IMR-90 (cell line): Measurements from ENCODE around the gene TMEM82. TPM values are rescaled to one million over a fixed set of nuclear protein-coding genes. Genes with fewer than 3 reads are reported as not detected.

Experiments
- ATAC-seq: fragments of 200-7000 bp; cut with Tn5 transposase; 2 replicates; pipeline ENCODE4 v1.9.1; 2020; ENCODE audit warnings: low read depth, mild to moderate bottlenecking, moderate library complexity
- BruUV-seq: library from RNA; stranded (reverse); fragments of 400-500 nt; replicated peaks from 2 replicates; lab custom pipeline; 2021; lab: Mats Ljungman, UMichigan
- CTCF ChIA-PET: fragments of 300-600 bp; formaldehyde crosslinking; extraction: SDS; loops from one replicate; lab custom pipeline; 2021; ENCODE audit warnings: antibody characterized with exemption; lab: Yijun Ruan, JAX
- POLR2A ChIA-PET: fragments of 300-600 bp; sonication (Branson Sonifier 250); formaldehyde crosslinking; loops from one replicate; lab custom pipeline; 2022; ENCODE audit warnings: antibody characterized with exemption; ENCODE audit not compliant: unreplicated experiment; lab: Charles Lee
- DNase-seq: peaks from one replicate; pipeline ENCODE4 v3.0.0; 2013
- H2AFZ ChIP-seq: replicated peaks from 2 replicates; pipeline ENCODE3; 2013; ENCODE audit warnings: low read length, mild to moderate bottlenecking; ENCODE audit not compliant: poor library complexity
- H2AK5ac ChIP-seq: 2 replicates; pipeline ENCODE4 v1.6.1; 2013; ENCODE audit warnings: low read depth, low read length, inconsistent platforms
- H2AK9ac ChIP-seq: replicated peaks from 2 replicates; pipeline ENCODE3; 2013; ENCODE audit warnings: mild to moderate bottlenecking, low read depth, low read length, moderate library complexity; ENCODE audit not compliant: poor library complexity
- H2BK120ac ChIP-seq: 2 replicates; pipeline ENCODE4 v1.6.1; 2013; ENCODE audit warnings: low read depth, low read length, inconsistent platforms
- H2BK15ac ChIP-seq: 3 replicates; pipeline ENCODE4 v1.6.1; 2013; ENCODE audit warnings: low read depth, low read length, inconsistent platforms
- H2BK20ac ChIP-seq: 2 replicates; pipeline ENCODE4 v1.6.1; 2013; ENCODE audit warnings: low read depth, mild to moderate bottlenecking, inconsistent platforms, low read length, moderate library complexity
- H2BK5ac ChIP-seq: 2 replicates; pipeline ENCODE4 v1.6.1; 2013; ENCODE audit warnings: mild to moderate bottlenecking, low read depth, low read length, inconsistent platforms; ENCODE audit not compliant: poor library complexity, severe bottlenecking
- H3K14ac ChIP-seq: replicated peaks from 2 replicates; pipeline ENCODE4 v1.6.1; 2013; ENCODE audit warnings: low read depth, low read length, inconsistent platforms
- H3K18ac ChIP-seq: 2 replicates; pipeline ENCODE4 v1.6.1; 2013; ENCODE audit warnings: low read depth, low read length, control low read depth
- H3K23ac ChIP-seq: 2 replicates; pipeline ENCODE4 v1.6.1; 2013; ENCODE audit warnings: low read depth, low read length, inconsistent platforms
- H3K27ac ChIP-seq: 2 replicates; pipeline ENCODE4 v1.5.1; 2013; ENCODE audit warnings: mild to moderate bottlenecking, control low read depth, low read length; ENCODE audit not compliant: insufficient read depth
- H3K27me3 ChIP-seq: 2 replicates; pipeline ENCODE4 v1.6.1; 2013; ENCODE audit warnings: low read length; ENCODE audit not compliant: control insufficient read depth, insufficient read depth
- H3K36me3 ChIP-seq: 2 replicates; pipeline ENCODE4 v1.6.1; 2013; ENCODE audit warnings: low read length, mixed read lengths; ENCODE audit not compliant: control insufficient read depth, insufficient read depth
- H3K4ac ChIP-seq: 2 replicates; pipeline ENCODE4 v1.6.1; 2013; ENCODE audit warnings: low read depth, low read length, inconsistent platforms
- H3K4me1 ChIP-seq: 2 replicates; pipeline ENCODE4 v1.6.1; 2013; ENCODE audit warnings: low read length, mixed read lengths; ENCODE audit not compliant: control insufficient read depth, insufficient read depth
- H3K4me2 ChIP-seq: 2 replicates; pipeline ENCODE4 v1.6.1; 2013; ENCODE audit warnings: low read depth, mild to moderate bottlenecking, control low read depth, low read length, moderate library complexity
- H3K4me3 ChIP-seq: 2 replicates; pipeline ENCODE4 v1.5.1; 2013; ENCODE audit warnings: low read depth, mild to moderate bottlenecking, control low read depth, low read length, moderate library complexity; ENCODE audit not compliant: insufficient read depth
- H3K56ac ChIP-seq: 2 replicates; pipeline ENCODE4 v1.6.1; 2013; ENCODE audit warnings: low read length, inconsistent platforms; ENCODE audit not compliant: insufficient read depth; ENCODE audit errors: extremely low read depth
- H3K79me1 ChIP-seq, 2 experiments: 2 replicates each; pipeline ENCODE4 v1.6.1; 2013; ENCODE audit warnings: low read length in 2 of 2, inconsistent platforms in 1 of 2, low read depth in 1 of 2
- H3K9ac ChIP-seq: 2 replicates; pipeline ENCODE4 v1.6.1; 2013; ENCODE audit warnings: low read depth, low read length, control low read depth
- H3K9me1 ChIP-seq: 2 replicates; pipeline ENCODE4 v1.6.1; 2013; ENCODE audit warnings: low read length, inconsistent platforms; ENCODE audit not compliant: insufficient read depth
- H3K9me3 ChIP-seq: 2 replicates; pipeline ENCODE4 v1.6.1; 2013; ENCODE audit warnings: low read length; ENCODE audit not compliant: control insufficient read depth, insufficient read depth
- H4K20me1 ChIP-seq: 2 replicates; pipeline ENCODE4 v1.6.1; 2013; ENCODE audit warnings: low read length, inconsistent platforms; ENCODE audit not compliant: insufficient read depth
- H4K5ac ChIP-seq: 2 replicates; pipeline ENCODE4 v1.6.1; 2013; ENCODE audit warnings: mild to moderate bottlenecking, low read depth, low read length, control low read depth
- H4K8ac ChIP-seq, 2 experiments: 2 replicates each; pipeline ENCODE4 v1.6.1; 2013; ENCODE audit warnings: low read depth in 2 of 2, low read length in 2 of 2, control low read depth in 1 of 2, inconsistent platforms in 1 of 2
- H4K91ac ChIP-seq: 2 replicates; pipeline ENCODE4 v1.6.1; 2013; ENCODE audit warnings: low read depth, low read length, inconsistent platforms; ENCODE audit not compliant: insufficient read depth
- BHLHE40 ChIP-seq: fragments of 150-350 bp; IDR thresholded peaks from 2 replicates; pipeline ENCODE4 v1.6.1; 2016; ENCODE audit warnings: mild to moderate bottlenecking, low read depth, low read length
- CEBPB ChIP-seq: IDR thresholded peaks from 2 replicates; pipeline ENCODE4 v1.6.1; 2012; ENCODE audit warnings: low read depth, low read length, improper control_type of control experiment
- CHD1 ChIP-seq: IDR thresholded peaks from 2 replicates; pipeline ENCODE4 v1.6.1; 2012; ENCODE audit warnings: low read depth, low read length, improper control_type of control experiment
- FOS ChIP-seq: fragments of 150-350 bp; IDR thresholded peaks from 2 replicates; pipeline ENCODE4 v1.6.1; 2016; ENCODE audit warnings: low read depth, low read length
- MAFK ChIP-seq: IDR thresholded peaks from 2 replicates; pipeline ENCODE4 v1.6.1; 2012; ENCODE audit warnings: low read depth, low read length, improper control_type of control experiment
- MAZ ChIP-seq: IDR thresholded peaks from 2 replicates; pipeline ENCODE4 v1.6.1; 2012; ENCODE audit warnings: low read depth, mild to moderate bottlenecking, low read length, improper control_type of control experiment, moderate library complexity, borderline replicate concordance
- MXI1 ChIP-seq: IDR thresholded peaks from 2 replicates; pipeline ENCODE4 v1.6.1; 2012; ENCODE audit warnings: low read depth, mild to moderate bottlenecking, low read length, moderate library complexity, borderline replicate concordance
- NFE2L2 ChIP-seq: fragments of 150-350 bp; IDR thresholded peaks from 2 replicates; pipeline ENCODE4 v1.6.1; 2016; ENCODE audit warnings: low read depth, mild to moderate bottlenecking, low read length
- POLR2A ChIP-seq: IDR thresholded peaks from 2 replicates; pipeline ENCODE4 v1.6.1; 2012; ENCODE audit warnings: mild to moderate bottlenecking, low read depth, low read length
- RAD21 ChIP-seq: IDR thresholded peaks from 2 replicates; pipeline ENCODE4 v1.6.1; 2012; ENCODE audit warnings: low read length, improper control_type of control experiment
- RCOR1 ChIP-seq: IDR thresholded peaks from 2 replicates; pipeline ENCODE4 v1.6.1; 2012; ENCODE audit warnings: mild to moderate bottlenecking, low read length, improper control_type of control experiment; ENCODE audit not compliant: insufficient replicate concordance
- RFX5 ChIP-seq: IDR thresholded peaks from 2 replicates; pipeline ENCODE4 v1.8.0; 2012; ENCODE audit warnings: low read depth, mild to moderate bottlenecking, low read length, moderate library complexity
- SMC3 ChIP-seq: fragments of 150-350 bp; IDR thresholded peaks from 2 replicates; pipeline ENCODE4 v1.6.1; 2016; ENCODE audit warnings: low read depth, mild to moderate bottlenecking, antibody characterized with exemption, low read length, moderate library complexity
- WGBS, 2 experiments: methylation state at CpG; one replicate each; pipeline versions ENCODE4 v1.1.5 to v1.1.7; 2013; ENCODE audit warnings: missing lambda C conversion rate in 2 of 2; ENCODE audit not compliant: insufficient read length in 1 of 2; ENCODE audit errors: extremely low coverage in 2 of 2; 5-methylcytosine and 5-hydroxymethylcytosine counted together
- dilution Hi-C: fragments of 300-500 bp; cut with HindIII; formaldehyde crosslinking; loops from one replicate; pipeline ENCODE4 v1.14.3; 2018; ENCODE audit warnings: low sequenced_read_pairs; ENCODE audit not compliant: unreplicated experiment
- in situ Hi-C: fragments of 300-500 bp; cut with MboI; formaldehyde crosslinking; loops from 3 replicates; pipeline ENCODE4 v1.14.3; 2019; ENCODE audit warnings: low sequenced_read_pairs, inconsistent platforms, mixed read lengths
- intact Hi-C: fragments of 100-400 bp; cut with micrococcal nuclease; formaldehyde crosslinking; loops from 2 replicates; pipeline ENCODE4 v1.10.0; 2022
- polyA plus RNA-seq, 3 experiments: library from polyadenylated mRNA; depleted of rRNA; stranded (reverse); fragments of >200 nt; gene quantifications; 2 replicates each; pipeline ENCODE4 v1.2.3, GENCODE V29; 2012; ENCODE audit warnings: low replicate concordance in 1 of 3
- total RNA-seq: library from RNA; depleted of rRNA; stranded (reverse); fragments of >200 nt; gene quantifications from 2 replicates; pipeline ENCODE4 v1.2.3, GENCODE V29; 2012
- TF ChIP-seq, protein P1 (sequence below): fragments of 150-350 bp; IDR thresholded peaks from 2 replicates; pipeline ENCODE4 v1.6.1; 2016; ENCODE audit warnings: low read depth, mild to moderate bottlenecking, low read length, moderate library complexity, borderline replicate concordance
- TF ChIP-seq, protein P2 (sequence below): conservative IDR thresholded peaks from 2 replicates; pipeline ENCODE4 v1.5.1; 2012; ENCODE audit warnings: mild to moderate bottlenecking, low read depth, low read length, improper control_type of control experiment
- TF ChIP-seq, protein P3 (sequence below): fragments of 150-350 bp; IDR thresholded peaks from 2 replicates; pipeline ENCODE4 v1.6.1; 2017; ENCODE audit warnings: mild to moderate bottlenecking, antibody characterized with exemption, low read length, low read depth

TMEM82 gene
- total and polyA plus RNA-seq, 2 of the 4 experiments (the other 2 are of a cell fraction) = not detected

DNA sequence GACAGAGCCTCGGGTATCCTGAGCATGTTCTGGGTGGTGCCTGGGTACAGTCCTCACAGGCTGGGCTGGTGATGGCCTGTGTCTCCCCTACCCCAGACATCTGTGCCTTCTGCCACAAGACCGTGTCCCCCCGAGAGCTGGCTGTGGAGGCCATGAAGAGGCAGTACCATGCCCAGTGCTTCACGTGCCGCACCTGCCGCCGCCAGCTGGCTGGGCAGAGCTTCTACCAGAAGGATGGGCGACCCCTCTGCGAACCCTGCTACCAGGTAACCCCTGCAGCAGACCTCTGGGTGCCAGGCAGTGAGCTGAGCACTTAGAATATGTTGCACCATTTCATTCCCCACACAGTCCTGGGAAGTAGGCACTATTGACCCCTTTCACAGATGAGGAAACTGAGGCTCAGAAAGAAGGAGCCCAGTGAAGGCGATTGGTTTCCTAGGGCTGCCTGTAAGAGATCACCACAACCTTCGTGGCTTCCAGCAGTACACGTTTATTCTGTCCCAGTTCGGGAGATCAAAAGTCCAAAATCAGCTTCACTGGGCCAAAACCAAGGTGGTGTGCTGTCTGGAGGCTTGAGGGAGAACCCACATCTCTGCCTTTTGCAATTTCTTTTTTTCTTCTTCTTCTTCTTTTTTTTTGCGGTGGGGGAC, 28.1 kb downstream of the TMEM82 start:
- no peak overlapping the region for H4K8ac ChIP-seq
- peaks cover 70% of the 10 kb centered on the region for H3K36me3 ChIP-seq
- 93% methylated on average over 5 of the region's 14 CpGs; no CpG with 5 or more reads in 1 of the 2 experiments for WGBS, 2 experiments

More for the DNA sequence above, 28.1 kb downstream of the TMEM82 start:
- in situ Hi-C loops (no loop called here), intact Hi-C loops (no loop called here), dilution Hi-C loops (no loop called here)
- no TSS peak for BruUV-seq
- Histone ChIP-seq H3K27me3 (no peaks in the 10 kb centered on the region), H3K4me2 (no peak overlapping the region), H4K5ac (no peak overlapping the region), H2AK5ac (no peak overlapping the region), H3K4ac (no peak overlapping the region), H2AFZ (no peak overlapping the region), H2BK15ac (no peak overlapping the region), H3K18ac (no peak overlapping the region), H3K9me3 (no peaks in the 10 kb centered on the region), H3K23ac (no peak overlapping the region), H3K56ac (no peak overlapping the region), H3K4me1 (no peaks in the 10 kb centered on the region), H3K4me3 (no peak overlapping the region), H4K91ac (no peak overlapping the region), H3K27ac (no peak overlapping the region), H3K9me1 (peaks cover 11% of the 10 kb centered on the region), H3K9ac (no peak overlapping the region), H2BK120ac (no peak overlapping the region), H2BK20ac (no peak overlapping the region), H3K79me1 (peaks cover 13 to 33% of the 10 kb centered on the region in 2 experiments), H3K14ac (no peak overlapping the region), H4K20me1 (peaks cover 21% of the 10 kb centered on the region), H2AK9ac (no peak overlapping the region), H2BK5ac (no peak overlapping the region)
- ChIA-PET POLR2A (no interaction called here), CTCF (interaction anchor here (1.4 to 1.5 kb wide), 2 partner anchors 10 to 22 kb away, joined by 4 to 5 read pairs; no protein-coding TSS in a partner anchor)
- TF ChIP-seq RCOR1 (no peak), FOS (no peak), MAFK (no peak), RAD21 (no peak), CEBPB (no peak), SMC3 (no peak), MXI1 (no peak), BHLHE40 (no peak), MAZ (no peak), RFX5 (no peak), CHD1 (no peak), POLR2A (no peak), NFE2L2 (no peak)
- TF ChIP-seq, protein P1, sequence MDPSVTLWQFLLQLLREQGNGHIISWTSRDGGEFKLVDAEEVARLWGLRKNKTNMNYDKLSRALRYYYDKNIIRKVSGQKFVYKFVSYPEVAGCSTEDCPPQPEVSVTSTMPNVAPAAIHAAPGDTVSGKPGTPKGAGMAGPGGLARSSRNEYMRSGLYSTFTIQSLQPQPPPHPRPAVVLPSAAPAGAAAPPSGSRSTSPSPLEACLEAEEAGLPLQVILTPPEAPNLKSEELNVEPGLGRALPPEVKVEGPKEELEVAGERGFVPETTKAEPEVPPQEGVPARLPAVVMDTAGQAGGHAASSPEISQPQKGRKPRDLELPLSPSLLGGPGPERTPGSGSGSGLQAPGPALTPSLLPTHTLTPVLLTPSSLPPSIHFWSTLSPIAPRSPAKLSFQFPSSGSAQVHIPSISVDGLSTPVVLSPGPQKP = no peak
- TF ChIP-seq, protein P2, sequence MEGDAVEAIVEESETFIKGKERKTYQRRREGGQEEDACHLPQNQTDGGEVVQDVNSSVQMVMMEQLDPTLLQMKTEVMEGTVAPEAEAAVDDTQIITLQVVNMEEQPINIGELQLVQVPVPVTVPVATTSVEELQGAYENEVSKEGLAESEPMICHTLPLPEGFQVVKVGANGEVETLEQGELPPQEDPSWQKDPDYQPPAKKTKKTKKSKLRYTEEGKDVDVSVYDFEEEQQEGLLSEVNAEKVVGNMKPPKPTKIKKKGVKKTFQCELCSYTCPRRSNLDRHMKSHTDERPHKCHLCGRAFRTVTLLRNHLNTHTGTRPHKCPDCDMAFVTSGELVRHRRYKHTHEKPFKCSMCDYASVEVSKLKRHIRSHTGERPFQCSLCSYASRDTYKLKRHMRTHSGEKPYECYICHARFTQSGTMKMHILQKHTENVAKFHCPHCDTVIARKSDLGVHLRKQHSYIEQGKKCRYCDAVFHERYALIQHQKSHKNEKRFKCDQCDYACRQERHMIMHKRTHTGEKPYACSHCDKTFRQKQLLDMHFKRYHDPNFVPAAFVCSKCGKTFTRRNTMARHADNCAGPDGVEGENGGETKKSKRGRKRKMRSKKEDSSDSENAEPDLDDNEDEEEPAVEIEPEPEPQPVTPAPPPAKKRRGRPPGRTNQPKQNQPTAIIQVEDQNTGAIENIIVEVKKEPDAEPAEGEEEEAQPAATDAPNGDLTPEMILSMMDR = no peak
- TF ChIP-seq, protein P3, sequence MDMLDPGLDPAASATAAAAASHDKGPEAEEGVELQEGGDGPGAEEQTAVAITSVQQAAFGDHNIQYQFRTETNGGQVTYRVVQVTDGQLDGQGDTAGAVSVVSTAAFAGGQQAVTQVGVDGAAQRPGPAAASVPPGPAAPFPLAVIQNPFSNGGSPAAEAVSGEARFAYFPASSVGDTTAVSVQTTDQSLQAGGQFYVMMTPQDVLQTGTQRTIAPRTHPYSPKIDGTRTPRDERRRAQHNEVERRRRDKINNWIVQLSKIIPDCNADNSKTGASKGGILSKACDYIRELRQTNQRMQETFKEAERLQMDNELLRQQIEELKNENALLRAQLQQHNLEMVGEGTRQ = no peak
- no peak for DNase-seq
- no peak for ATAC-seq
